Measurements from ENCODE around the gene SH3PXD2A. TPM values are rescaled to one million over a fixed set of nuclear protein-coding genes. Genes with fewer than 3 reads are reported as not detected.

SH3PXD2A gene
- total and polyA plus RNA-seq, 10 donors = 2.6 to 50.0 (median 35.2) TPM

DNA sequence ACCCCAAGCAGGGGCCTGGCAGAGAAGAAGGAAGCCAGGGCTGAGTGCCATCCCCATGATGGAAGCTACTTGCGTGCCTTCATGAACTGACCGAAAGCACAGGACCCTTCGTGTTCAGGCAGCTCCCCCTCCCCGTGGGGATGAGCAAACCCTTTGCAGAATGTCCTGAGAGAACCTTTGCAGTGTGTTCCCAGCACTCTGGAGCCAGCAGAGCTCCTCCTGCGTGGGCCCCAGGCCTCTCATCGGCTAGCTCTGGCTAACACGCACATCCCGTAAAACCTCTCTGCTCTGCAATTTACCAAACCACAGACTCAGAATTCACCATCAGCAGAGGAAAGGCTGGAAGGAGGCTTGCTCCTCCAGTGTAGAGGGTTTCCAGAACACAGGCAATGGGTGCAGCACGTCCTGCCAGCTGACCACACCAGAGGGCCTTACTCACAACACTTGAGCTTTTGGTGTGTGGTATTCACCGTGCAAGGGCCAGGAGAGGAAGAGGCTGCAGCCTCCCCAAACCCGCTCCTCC lies 3.1 kb downstream of the SH3PXD2A start:
- WGBS, 5 donors = 57 to 83% (median 65%) methylated on average over 10 to 11 of the region's 11 CpGs
- Histone ChIP-seq H3K4me3 (no peak overlapping the region), H3K36me3 (no peaks in the 10 kb centered on the region), H3K27ac (peak overlapping the region in 4 of 8 donors; percentile 27 to 80 (median 64)), H3K4me1 (peaks cover 8 to 84% (median 52%) of the 10 kb centered on the region in 6 donors), H3K9me3 (no peaks in the 10 kb centered on the region), H3K27me3 (replicated peaks in 1 of 7) (peaks cover 0 to 34% (median 13%) of the 10 kb centered on the region in 7 donors)
- intact Hi-C loops (cut with DNase I; ENCODE audit: low total_unique reads) = no loop called here
- no peak for DNase-seq
- no peak for TF ChIP-seq CTCF (IDR thresholded peaks at IDR 0.05 in 8 of 11, conservative IDR thresholded peaks at IDR 0.05 in 3 of 11)

DNA sequence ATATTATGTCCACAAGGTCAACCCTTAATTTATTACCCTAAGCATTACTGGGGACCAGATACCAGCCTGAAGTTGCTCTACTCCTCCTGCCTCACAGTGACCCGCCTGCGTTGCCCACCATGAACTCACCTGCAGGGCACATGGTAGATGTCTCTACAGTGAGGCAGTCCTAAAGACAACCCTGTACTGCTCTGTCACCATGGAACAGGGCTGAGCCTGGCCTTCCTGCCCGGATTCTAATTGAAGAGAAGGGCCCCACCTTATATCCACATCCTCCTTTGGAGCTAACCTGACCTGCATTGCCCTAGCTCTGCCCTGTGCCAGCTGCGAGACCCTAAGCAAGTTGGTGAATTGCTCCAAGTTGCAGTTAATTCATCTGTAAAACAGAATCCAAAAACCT lies 4.1 kb downstream of the SH3PXD2A start:
- no peak for DNase-seq
- intact Hi-C loops (cut with DNase I; ENCODE audit: low total_unique reads) = no loop called here
- no peak for TF ChIP-seq POLR2A (IDR thresholded peaks at IDR 0.05)
- TF ChIP-seq POLR2AphosphoS5 (IDR thresholded peaks at IDR 0.05) = no peak
- no peak for TF ChIP-seq CTCF (IDR thresholded peaks at IDR 0.05 in 8 of 11, conservative IDR thresholded peaks at IDR 0.05 in 3 of 11)
- Histone ChIP-seq H3K9me3 (no peaks in the 10 kb centered on the region), H3K36me3 (no peaks in the 10 kb centered on the region), H3K4me3 (no peak overlapping the region), H3K27me3 (replicated peaks in 1 of 7) (peaks cover 0 to 33% (median 13%) of the 10 kb centered on the region in 7 donors), H3K4me1 (peaks cover 12 to 91% (median 57%) of the 10 kb centered on the region in 6 donors), H3K27ac (peak overlapping the region in 4 of 8 donors; percentile 10 to 75 (median 48))
- 72 to 88% (median 78%) methylated on average over 4 of the region's 4 CpGs for WGBS, 5 donors

GRCh38 chr10:103850572-103850895 lies 4.8 kb downstream of the SH3PXD2A start:
- intact Hi-C loops (cut with DNase I; ENCODE audit: low total_unique reads) = no loop called here
- no peaks in the 10 kb centered on the region for H3K36me3 ChIP-seq
- H3K9me3 ChIP-seq = no peaks in the 10 kb centered on the region
- TF ChIP-seq POLR2AphosphoS5 (IDR thresholded peaks at IDR 0.05) = no peak
- TF ChIP-seq POLR2A (IDR thresholded peaks at IDR 0.05) = no peak
- no peak for TF ChIP-seq CTCF (IDR thresholded peaks at IDR 0.05 in 8 of 11, conservative IDR thresholded peaks at IDR 0.05 in 3 of 11)
- peaks cover 19 to 91% (median 57%) of the 10 kb centered on the region in 6 donors for H3K4me1 ChIP-seq
- peaks cover 0 to 25% (median 9%) of the 10 kb centered on the region in 7 donors for H3K27me3 ChIP-seq (replicated peaks in 1 of 7)
- WGBS, 5 donors = 54 to 86% (median 64%) methylated on average over 3 of the region's 3 CpGs
- no peak for DNase-seq
- H3K4me3 ChIP-seq = no peak overlapping the region
- peak overlapping the region in 4 of 8 donors; percentile 10 to 75 (median 48) for H3K27ac ChIP-seq

GRCh38 chr10:103849880-103850571 lies 5.3 kb downstream of the SH3PXD2A start:
- WGBS, 5 donors = 53 to 62% (median 58%) methylated on average over 7 to 8 of the region's 8 CpGs
- Histone ChIP-seq H3K36me3 (no peaks in the 10 kb centered on the region), H3K4me3 (no peak overlapping the region), H3K9me3 (no peaks in the 10 kb centered on the region), H3K4me1 (peaks cover 21 to 90% (median 58%) of the 10 kb centered on the region in 6 donors), H3K27ac (peak overlapping the region in 4 of 8 donors; percentile 40 to 75 (median 48)), H3K27me3 (replicated peaks in 1 of 7) (peaks cover 0 to 20% (median 7%) of the 10 kb centered on the region in 7 donors)
- intact Hi-C loops (cut with DNase I; ENCODE audit: low total_unique reads) = no loop called here
- TF ChIP-seq CTCF (IDR thresholded peaks at IDR 0.05 in 8 of 11, conservative IDR thresholded peaks at IDR 0.05 in 3 of 11) (no peak), POLR2A (IDR thresholded peaks at IDR 0.05) (no peak), POLR2AphosphoS5 (IDR thresholded peaks at IDR 0.05) (no peak)
- DNase-seq = no peak
